Parathyroid adenoma (tissue), 2 donors: Measurements from ENCODE around the gene DOCK3.
"Not testable (repeated sequence)": the region's sequence is repeated elsewhere in the genome, so short reads cannot be mapped to it uniquely, and the experiment has no call there.

Experiments
- H2AFZ ChIP-seq: fragments of 300-600 bp; sonication (generic); one replicate; pipeline ENCODE4 v1.7.0; 2017; ENCODE audit warnings: antibody characterized with exemption, mild to moderate bottlenecking
- H3K27ac ChIP-seq: fragments of 300-600 bp; sonication (generic); one replicate; pipeline ENCODE4 v1.7.0; 2017
- H3K27me3 ChIP-seq: fragments of 300-600 bp; sonication (generic); one replicate; pipeline ENCODE4 v1.7.0; 2017; ENCODE audit warnings: low read length; ENCODE audit not compliant: control insufficient read depth, insufficient read depth
- H3K36me3 ChIP-seq: fragments of 300-600 bp; sonication (generic); one replicate; pipeline ENCODE4 v1.7.0; 2017; ENCODE audit warnings: low read length; ENCODE audit not compliant: control insufficient read depth, insufficient read depth
- H3K4me1 ChIP-seq: fragments of 300-600 bp; sonication (generic); one replicate; pipeline ENCODE4 v1.7.0; 2017; ENCODE audit warnings: control low read depth
- H3K4me2 ChIP-seq: fragments of 300-600 bp; sonication (generic); one replicate; pipeline ENCODE4 v1.7.0; 2017; ENCODE audit warnings: low read length
- H3K4me3 ChIP-seq: fragments of 300-600 bp; sonication (generic); one replicate; pipeline ENCODE4 v1.7.0; 2017; ENCODE audit warnings: low read depth, low read length
- H3K79me2 ChIP-seq: fragments of 300-600 bp; sonication (generic); one replicate; pipeline ENCODE4 v1.7.0; 2017; ENCODE audit warnings: control low read depth
- H3K9ac ChIP-seq: fragments of 300-600 bp; sonication (generic); one replicate; pipeline ENCODE4 v1.7.0; 2017; ENCODE audit warnings: mild to moderate bottlenecking
- H3K9me3 ChIP-seq: fragments of 300-600 bp; sonication (generic); one replicate; pipeline ENCODE4 v1.7.0; 2017; ENCODE audit warnings: low read length; ENCODE audit not compliant: control insufficient read depth
- TF ChIP-seq, protein P1 (sequence below): fragments of 300-600 bp; sonication (generic); IDR thresholded peaks from one replicate; pipeline ENCODE4 v1.7.0; 2017; ENCODE audit warnings: antibody characterized with exemption, mild to moderate bottlenecking
- donor health status: primary hyperparathyroidism.

The DOCK3 gene

GRCh38 chr3:50885070-50885850 lies 210.5 kb downstream of the DOCK3 start:
- no peaks in the 10 kb centered on the region for H3K36me3 ChIP-seq
- H3K27ac ChIP-seq = no peak overlapping the region
- no peak overlapping the region for H3K9ac ChIP-seq
- TF ChIP-seq, protein P1, sequence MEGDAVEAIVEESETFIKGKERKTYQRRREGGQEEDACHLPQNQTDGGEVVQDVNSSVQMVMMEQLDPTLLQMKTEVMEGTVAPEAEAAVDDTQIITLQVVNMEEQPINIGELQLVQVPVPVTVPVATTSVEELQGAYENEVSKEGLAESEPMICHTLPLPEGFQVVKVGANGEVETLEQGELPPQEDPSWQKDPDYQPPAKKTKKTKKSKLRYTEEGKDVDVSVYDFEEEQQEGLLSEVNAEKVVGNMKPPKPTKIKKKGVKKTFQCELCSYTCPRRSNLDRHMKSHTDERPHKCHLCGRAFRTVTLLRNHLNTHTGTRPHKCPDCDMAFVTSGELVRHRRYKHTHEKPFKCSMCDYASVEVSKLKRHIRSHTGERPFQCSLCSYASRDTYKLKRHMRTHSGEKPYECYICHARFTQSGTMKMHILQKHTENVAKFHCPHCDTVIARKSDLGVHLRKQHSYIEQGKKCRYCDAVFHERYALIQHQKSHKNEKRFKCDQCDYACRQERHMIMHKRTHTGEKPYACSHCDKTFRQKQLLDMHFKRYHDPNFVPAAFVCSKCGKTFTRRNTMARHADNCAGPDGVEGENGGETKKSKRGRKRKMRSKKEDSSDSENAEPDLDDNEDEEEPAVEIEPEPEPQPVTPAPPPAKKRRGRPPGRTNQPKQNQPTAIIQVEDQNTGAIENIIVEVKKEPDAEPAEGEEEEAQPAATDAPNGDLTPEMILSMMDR = no peak
- no peak overlapping the region for H3K4me2 ChIP-seq
- no peaks in the 10 kb centered on the region for H3K4me1 ChIP-seq
- no peaks in the 10 kb centered on the region for H3K27me3 ChIP-seq
- no peaks in the 10 kb centered on the region for H3K9me3 ChIP-seq
- H3K4me3 ChIP-seq = no peak overlapping the region
- no peaks in the 10 kb centered on the region for H3K79me2 ChIP-seq
- H2AFZ ChIP-seq = no peak overlapping the region

- Histone ChIP-seq H3K27ac (no peak overlapping the region), H3K79me2 (no peaks in the 10 kb centered on the region), H3K4me3 (no peak overlapping the region), H3K9me3 (no peaks in the 10 kb centered on the region), H3K9ac (no peak overlapping the region), H3K27me3 (no peaks in the 10 kb centered on the region), H3K36me3 (no peaks in the 10 kb centered on the region), H2AFZ (no peak overlapping the region), H3K4me2 (no peak overlapping the region), H3K4me1 (no peaks in the 10 kb centered on the region)
- TF ChIP-seq, protein P1 = no peak
Observed at GRCh38 chr3:50890688-50891344, 216.1 kb downstream of the DOCK3 start.

DNA sequence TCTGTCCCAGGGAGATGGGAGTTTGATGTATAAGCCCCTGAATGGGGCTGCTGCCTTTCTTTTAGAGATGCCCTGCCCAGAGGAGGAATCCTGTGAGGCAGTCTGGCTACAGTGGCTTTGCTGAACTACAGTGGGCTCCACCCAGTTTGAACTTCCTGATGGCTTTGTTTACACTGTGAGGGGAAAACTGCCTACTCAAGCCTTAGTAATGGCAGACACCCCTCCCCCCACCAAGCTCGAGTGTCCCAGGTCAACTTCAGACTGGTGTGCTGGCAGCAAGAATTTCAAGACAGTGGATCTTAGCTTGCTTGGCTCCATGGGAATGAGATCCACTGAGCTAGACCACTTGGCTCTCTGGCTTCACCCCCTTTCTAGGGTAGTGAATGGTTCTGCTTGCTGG lies 226.4 kb downstream of the DOCK3 start:
- peaks cover 15% of the 10 kb centered on the region for H3K79me2 ChIP-seq
- not testable (repeated sequence) for H3K27me3 ChIP-seq, H3K27ac ChIP-seq, H3K4me3 ChIP-seq, H3K9ac ChIP-seq, H3K9me3 ChIP-seq, H3K4me2 ChIP-seq, H3K4me1 ChIP-seq, H3K36me3 ChIP-seq, H2AFZ ChIP-seq

- Histone ChIP-seq H3K9me3 (no peaks in the 10 kb centered on the region), H3K27me3 (no peaks in the 10 kb centered on the region), H2AFZ (no peak overlapping the region), H3K9ac (no peak overlapping the region), H3K4me1 (peaks cover 4% of the 10 kb centered on the region), H3K4me2 (no peak overlapping the region), H3K27ac (no peak overlapping the region), H3K36me3 (no peaks in the 10 kb centered on the region), H3K79me2 (peaks cover 7% of the 10 kb centered on the region), H3K4me3 (no peak overlapping the region)
- TF ChIP-seq, protein P1 = no peak
Observed at GRCh38 chr3:50912746-50913145, 238.0 kb downstream of the DOCK3 start.

- Histone ChIP-seq H3K36me3 (no peaks in the 10 kb centered on the region), H3K4me1 (peaks cover 4% of the 10 kb centered on the region), H3K4me3 (no peak overlapping the region), H2AFZ (no peak overlapping the region), H3K9me3 (no peaks in the 10 kb centered on the region), H3K27ac (no peak overlapping the region), H3K4me2 (no peak overlapping the region), H3K9ac (no peak overlapping the region), H3K27me3 (no peaks in the 10 kb centered on the region), H3K79me2 (peaks cover 7% of the 10 kb centered on the region)
- TF ChIP-seq, protein P1 = no peak
Observed at GRCh38 chr3:50913260-50913659, 238.5 kb downstream of the DOCK3 start.

GRCh38 chr3:50922071-50922470 lies 247.3 kb downstream of the DOCK3 start:
- not testable (repeated sequence) for H3K9me3 ChIP-seq, H3K9ac ChIP-seq, H3K4me2 ChIP-seq, H3K27ac ChIP-seq, H3K36me3 ChIP-seq, H3K79me2 ChIP-seq, H2AFZ ChIP-seq, H3K4me1 ChIP-seq, H3K27me3 ChIP-seq, H3K4me3 ChIP-seq
